ENCODE data around the gene PRELID1.

- TF ChIP-seq POLR2A (IDR thresholded peaks at IDR 0.05; ENCODE audit: low read length) (no peak), GATA1 (IDR thresholded peaks at IDR 0.05; ENCODE audit: low read depth, low read length) (no peak)
Observed at GRCh38 chr5:177353093-177353492, 49.5 kb downstream of the PRELID1 start.
